T-helper 1 cell treated with Interleukin-12 subunit alpha and Interleukin-12 subunit beta and Interleukin-4 antibody, amounts not matched to agents 30 μg/mL and 1 μg/mL, for 36 hours (primary cell): ENCODE results near the gene CTU2.

Experiments
- H3K27ac Mint-ChIP-seq: one replicate; pipeline ENCODE4 v1.8.0; 2021; ENCODE audit warnings: mild to moderate bottlenecking, mixed read lengths
- H3K27me3 Mint-ChIP-seq: one replicate; pipeline ENCODE4 v1.8.0; 2021; ENCODE audit warnings: low read depth, mixed read lengths
- H3K36me3 Mint-ChIP-seq: one replicate; pipeline ENCODE4 v1.8.0; 2021; ENCODE audit warnings: low read depth, mixed read lengths
- H3K4me1 Mint-ChIP-seq: one replicate; pipeline ENCODE4 v1.8.0; 2021; ENCODE audit warnings: low read depth, mixed read lengths
- H3K4me3 Mint-ChIP-seq: one replicate; pipeline ENCODE4 v1.8.0; 2021; ENCODE audit warnings: mild to moderate bottlenecking, moderate library complexity, mixed read lengths
- H3K9me3 Mint-ChIP-seq: one replicate; pipeline ENCODE4 v1.8.0; 2021; ENCODE audit warnings: mixed read lengths

The CTU2 gene

DNA sequence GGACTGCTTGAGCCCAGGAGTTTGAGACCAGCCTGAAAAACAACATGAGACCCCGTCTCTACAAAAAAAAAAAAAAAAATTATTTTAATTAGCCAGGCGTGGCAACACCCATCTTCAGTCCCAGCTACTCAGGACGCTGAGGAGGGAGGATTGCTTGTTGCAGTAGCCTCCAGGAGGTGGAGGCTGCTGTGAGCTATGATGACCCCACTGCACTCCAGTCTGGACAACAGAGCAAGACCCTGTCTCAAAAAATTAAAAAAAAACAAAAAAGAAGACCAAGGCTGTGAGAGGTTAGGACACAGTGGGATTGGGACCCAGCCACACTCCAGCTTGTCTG is 18.7 kb upstream of the CTU2 start:
- Mint-ChIP-seq H3K27me3 (no peaks in the 10 kb centered on the region), H3K4me3 (no peak overlapping the region)

GRCh38 chr16:88688013-88688778 is 18.1 kb upstream of the CTU2 start:
- peaks cover 35% of the 10 kb centered on the region for H3K4me1 Mint-ChIP-seq
- H3K9me3 Mint-ChIP-seq = no peaks in the 10 kb centered on the region
- no peak overlapping the region for H3K4me3 Mint-ChIP-seq
- H3K27ac Mint-ChIP-seq = no peak overlapping the region
- peaks cover 6% of the 10 kb centered on the region for H3K36me3 Mint-ChIP-seq
- no peaks in the 10 kb centered on the region for H3K27me3 Mint-ChIP-seq

More for the DNA sequence above, 18.7 kb upstream of the CTU2 start:
- no peak overlapping the region for H3K27ac Mint-ChIP-seq
- no peaks in the 10 kb centered on the region for H3K9me3 Mint-ChIP-seq
- H3K36me3 Mint-ChIP-seq = peaks cover 6% of the 10 kb centered on the region
- H3K4me1 Mint-ChIP-seq = peaks cover 30% of the 10 kb centered on the region

DNA sequence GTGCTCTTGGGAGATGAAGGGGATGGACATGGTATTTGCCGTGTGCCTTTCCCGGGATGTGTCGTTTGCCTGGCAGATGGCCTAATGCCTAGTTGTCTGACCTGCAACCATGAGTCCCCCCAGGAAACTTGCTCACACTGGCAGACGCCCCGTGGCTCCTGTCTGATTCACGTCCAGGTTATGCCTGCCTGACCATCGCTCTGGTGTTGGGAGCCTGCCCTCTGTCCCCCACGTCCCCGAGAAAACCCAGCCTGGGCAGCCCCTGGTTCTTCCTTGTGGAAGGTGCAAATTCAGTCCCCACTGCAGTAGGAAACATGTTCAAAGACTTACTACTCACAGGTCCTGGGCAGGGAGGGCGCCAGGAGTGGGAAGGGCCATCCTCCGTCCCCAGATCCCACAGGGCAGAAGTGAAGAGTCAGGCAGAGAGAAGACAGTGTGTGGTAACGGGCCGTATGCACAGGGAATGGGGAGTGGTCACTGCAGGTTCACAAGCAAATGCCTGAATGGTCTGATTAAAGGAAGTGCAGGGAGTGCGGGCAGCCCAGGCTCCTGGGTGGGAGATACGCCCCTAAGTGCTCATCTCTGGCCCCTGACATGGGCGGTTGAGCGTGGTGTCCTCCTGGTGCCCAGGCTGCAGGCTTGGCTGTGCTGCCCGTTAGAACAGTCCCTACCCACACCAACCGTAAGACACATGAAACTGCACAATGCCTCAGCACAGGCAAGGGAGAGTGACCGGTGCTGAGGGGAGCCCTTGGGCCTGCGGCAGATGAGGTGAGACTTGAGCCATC is 15.8 kb upstream of the CTU2 start:
- H3K9me3 Mint-ChIP-seq = no peaks in the 10 kb centered on the region
- no peaks in the 10 kb centered on the region for H3K27me3 Mint-ChIP-seq
- H3K4me3 Mint-ChIP-seq = peak overlapping the region; percentile 59
- H3K36me3 Mint-ChIP-seq = peaks cover 4% of the 10 kb centered on the region
- peak overlapping the region; percentile 55 for H3K27ac Mint-ChIP-seq
- H3K4me1 Mint-ChIP-seq = peaks cover 31% of the 10 kb centered on the region

GRCh38 chr16:88691129-88691813 is 15.0 kb upstream of the CTU2 start:
- Mint-ChIP-seq H3K27me3 (no peaks in the 10 kb centered on the region), H3K9me3 (no peaks in the 10 kb centered on the region), H3K27ac (peak overlapping the region; percentile 55), H3K36me3 (peaks cover 4% of the 10 kb centered on the region), H3K4me1 (peaks cover 31% of the 10 kb centered on the region), H3K4me3 (peak overlapping the region; percentile 59)

GRCh38 chr16:88691924-88692560 is 14.3 kb upstream of the CTU2 start:
- H3K27ac Mint-ChIP-seq = peak overlapping the region; percentile 84
- H3K4me3 Mint-ChIP-seq = peak overlapping the region; percentile 72
- H3K27me3 Mint-ChIP-seq = no peaks in the 10 kb centered on the region
- H3K4me1 Mint-ChIP-seq = peaks cover 31% of the 10 kb centered on the region
- H3K36me3 Mint-ChIP-seq = peaks cover 5% of the 10 kb centered on the region
- H3K9me3 Mint-ChIP-seq = no peaks in the 10 kb centered on the region

GRCh38 chr16:88692861-88693260 is 13.4 kb upstream of the CTU2 start:
- Mint-ChIP-seq H3K4me1 (peaks cover 34% of the 10 kb centered on the region), H3K36me3 (peaks cover 11% of the 10 kb centered on the region), H3K27me3 (no peaks in the 10 kb centered on the region), H3K4me3 (peak overlapping the region; percentile 18), H3K27ac (peak overlapping the region; percentile 84), H3K9me3 (no peaks in the 10 kb centered on the region)

- peaks cover 34% of the 10 kb centered on the region for H3K4me1 Mint-ChIP-seq
- no peaks in the 10 kb centered on the region for H3K27me3 Mint-ChIP-seq
- H3K9me3 Mint-ChIP-seq = no peaks in the 10 kb centered on the region
- H3K4me3 Mint-ChIP-seq = no peak overlapping the region
- H3K27ac Mint-ChIP-seq = peak overlapping the region; percentile 26
- H3K36me3 Mint-ChIP-seq = peaks cover 11% of the 10 kb centered on the region
Measured at GRCh38 chr16:88693420-88694177, 12.7 kb upstream of the CTU2 start.

GRCh38 chr16:88694221-88695087 is 11.8 kb upstream of the CTU2 start:
- H3K36me3 Mint-ChIP-seq = peaks cover 12% of the 10 kb centered on the region
- H3K4me3 Mint-ChIP-seq = no peak overlapping the region
- H3K9me3 Mint-ChIP-seq = no peaks in the 10 kb centered on the region
- H3K27me3 Mint-ChIP-seq = no peaks in the 10 kb centered on the region
- H3K27ac Mint-ChIP-seq = peak overlapping the region; percentile 26
- peaks cover 29% of the 10 kb centered on the region for H3K4me1 Mint-ChIP-seq

DNA sequence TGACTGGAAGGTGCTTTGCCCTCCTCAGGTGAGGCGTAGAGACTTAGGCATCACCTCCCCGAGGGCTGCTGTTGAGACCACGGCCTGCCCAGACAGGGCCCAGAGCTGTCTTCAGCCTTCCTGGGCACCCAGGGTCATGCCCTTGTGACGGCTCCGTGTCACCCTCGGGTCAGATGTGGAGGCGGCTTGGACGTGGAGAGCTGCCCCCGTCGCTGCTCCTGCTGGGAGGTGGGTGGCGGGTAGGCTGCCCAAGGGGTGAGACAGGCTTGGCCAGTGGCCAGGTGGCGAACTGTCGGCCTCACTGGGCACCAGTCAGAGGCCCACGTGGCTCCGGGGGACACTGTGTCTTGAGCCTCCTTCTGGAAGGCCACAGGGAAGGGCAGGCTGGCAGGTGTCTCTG is 11.1 kb upstream of the CTU2 start:
- peaks cover 19% of the 10 kb centered on the region for H3K36me3 Mint-ChIP-seq
- no peaks in the 10 kb centered on the region for H3K27me3 Mint-ChIP-seq
- H3K4me1 Mint-ChIP-seq = peaks cover 34% of the 10 kb centered on the region
- no peak overlapping the region for H3K4me3 Mint-ChIP-seq
- H3K27ac Mint-ChIP-seq = no peak overlapping the region
- no peaks in the 10 kb centered on the region for H3K9me3 Mint-ChIP-seq

- Mint-ChIP-seq H3K27me3 (no peaks in the 10 kb centered on the region), H3K4me3 (no peak overlapping the region), H3K27ac (no peak overlapping the region), H3K9me3 (no peaks in the 10 kb centered on the region), H3K4me1 (peaks cover 34% of the 10 kb centered on the region), H3K36me3 (peaks cover 23% of the 10 kb centered on the region)
Measured at GRCh38 chr16:88695753-88696152, 10.6 kb upstream of the CTU2 start.

GRCh38 chr16:88696441-88696840 is 9.9 kb upstream of the CTU2 start:
- H3K27ac Mint-ChIP-seq = no peak overlapping the region
- no peaks in the 10 kb centered on the region for H3K9me3 Mint-ChIP-seq
- peaks cover 34% of the 10 kb centered on the region for H3K4me1 Mint-ChIP-seq
- no peak overlapping the region for H3K4me3 Mint-ChIP-seq
- H3K27me3 Mint-ChIP-seq = no peaks in the 10 kb centered on the region
- peaks cover 25% of the 10 kb centered on the region for H3K36me3 Mint-ChIP-seq

DNA sequence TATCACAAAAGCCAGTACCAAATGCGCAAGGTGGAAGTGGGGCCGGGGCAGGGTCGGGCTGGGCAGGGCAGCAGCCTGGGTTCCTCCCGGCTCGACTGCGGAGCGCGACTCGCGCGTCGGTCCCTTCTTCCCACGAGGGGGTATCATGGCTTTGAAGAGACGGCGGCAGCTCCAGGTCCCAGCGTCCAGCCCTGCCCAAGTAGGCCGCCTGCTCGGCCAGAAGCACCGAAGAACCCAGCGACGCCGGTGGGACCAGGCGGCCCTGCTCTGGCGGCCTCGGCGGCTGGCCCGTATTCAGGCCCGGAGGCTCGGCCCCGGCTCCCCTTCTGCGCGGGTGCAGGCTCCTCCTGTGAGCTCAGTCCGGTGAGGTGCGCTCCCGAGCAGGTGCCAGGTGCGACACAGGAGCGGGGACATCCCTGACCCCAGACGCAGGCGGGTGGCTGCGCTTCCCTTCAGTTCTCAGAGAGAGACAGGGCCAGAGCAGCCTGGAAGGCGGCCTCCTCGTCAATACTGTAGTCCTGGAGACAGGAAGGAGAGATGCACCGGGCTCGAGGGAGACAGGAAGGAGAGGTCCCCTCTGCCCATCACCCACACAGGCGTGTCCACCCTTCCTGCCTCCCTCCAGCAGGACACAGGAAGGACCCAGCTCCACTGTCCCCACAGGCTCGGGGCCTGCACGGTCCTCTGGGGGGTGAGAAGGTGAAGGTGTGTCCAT is 9.0 kb upstream of the CTU2 start:
- Mint-ChIP-seq H3K9me3 (no peaks in the 10 kb centered on the region), H3K27ac (peak overlapping the region; percentile 55), H3K4me3 (no peak overlapping the region), H3K36me3 (peaks cover 25% of the 10 kb centered on the region), H3K4me1 (peaks cover 33% of the 10 kb centered on the region), H3K27me3 (no peaks in the 10 kb centered on the region)
